Glomerular visceral epithelial cell (primary cell): ENCODE data around the gene UBE2E2.

Experiments used
- DNase-seq: peaks from one replicate; pipeline ENCODE4 v3.0.0-alpha.2; 2016; ENCODE audit errors: extremely low spot score

Gene UBE2E2

DNA sequence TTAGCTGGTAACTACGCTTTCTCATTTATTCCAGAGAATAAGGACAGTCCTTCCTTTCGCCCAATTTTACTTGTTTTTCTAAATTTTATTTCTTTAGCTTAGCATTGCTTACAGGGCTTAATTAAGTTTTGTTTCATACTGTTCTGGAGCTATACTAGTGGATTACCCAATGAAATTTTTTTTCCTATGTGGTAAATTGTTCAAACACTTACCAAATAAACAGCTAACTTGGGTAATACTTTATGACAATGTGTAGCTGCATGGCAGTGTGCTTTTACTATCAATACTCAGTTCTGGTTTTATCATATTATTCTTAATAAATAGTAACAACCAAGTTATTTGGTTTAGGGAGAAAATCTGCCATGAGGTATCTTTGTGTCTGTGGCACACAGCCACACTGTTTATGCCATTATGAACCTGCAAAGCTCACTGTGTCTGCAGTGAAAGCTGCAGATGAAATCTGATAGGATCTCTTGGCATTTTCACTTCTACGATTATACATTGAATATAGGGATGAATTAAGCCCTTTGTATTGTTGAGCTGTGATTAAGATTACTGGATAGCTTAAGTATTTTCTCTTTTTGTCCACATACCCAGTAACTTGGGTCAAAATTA, 37.2 kb downstream of the UBE2E2 start:
- DNase-seq, result no peak

DNA sequence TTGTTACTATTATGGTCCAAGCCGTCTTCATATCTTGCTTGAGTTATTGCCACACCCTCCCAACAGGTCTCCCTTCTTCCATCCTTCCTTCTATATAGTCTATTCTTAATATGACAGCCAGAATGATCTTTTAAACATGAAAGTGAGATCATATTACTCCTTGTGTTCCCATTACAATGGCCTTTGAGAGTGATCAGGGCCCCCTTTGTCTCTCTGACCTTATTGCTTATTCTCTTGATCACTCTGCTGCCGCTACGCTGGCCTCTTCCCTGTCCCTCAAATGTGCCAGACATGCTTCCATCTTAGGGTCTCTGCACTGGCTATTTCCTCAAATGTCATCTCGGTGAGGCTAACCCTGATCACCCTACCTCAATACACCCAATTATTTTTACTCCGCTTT, 38.1 kb downstream of the UBE2E2 start:
- DNase-seq, result no peak

DNA sequence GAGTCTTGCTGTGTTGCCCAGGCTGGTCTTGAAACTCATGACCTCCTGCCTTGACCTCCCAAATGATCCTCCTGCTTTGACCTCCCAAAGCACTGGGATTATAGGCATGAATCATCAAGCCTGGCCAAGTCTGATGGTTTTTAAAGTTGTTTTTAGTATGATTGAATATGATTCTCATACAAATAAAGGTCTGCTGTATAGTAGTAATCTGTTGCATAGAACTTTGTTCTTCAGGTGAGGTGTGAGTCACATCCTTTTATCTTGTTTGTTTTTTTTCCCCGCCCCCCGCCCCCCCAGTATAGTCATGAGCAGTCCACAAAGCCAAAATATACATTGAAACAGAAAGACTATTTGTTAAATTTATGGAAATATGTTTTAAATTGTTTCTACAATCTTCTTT, 39.0 kb downstream of the UBE2E2 start:
- DNase-seq, result no peak

DNA sequence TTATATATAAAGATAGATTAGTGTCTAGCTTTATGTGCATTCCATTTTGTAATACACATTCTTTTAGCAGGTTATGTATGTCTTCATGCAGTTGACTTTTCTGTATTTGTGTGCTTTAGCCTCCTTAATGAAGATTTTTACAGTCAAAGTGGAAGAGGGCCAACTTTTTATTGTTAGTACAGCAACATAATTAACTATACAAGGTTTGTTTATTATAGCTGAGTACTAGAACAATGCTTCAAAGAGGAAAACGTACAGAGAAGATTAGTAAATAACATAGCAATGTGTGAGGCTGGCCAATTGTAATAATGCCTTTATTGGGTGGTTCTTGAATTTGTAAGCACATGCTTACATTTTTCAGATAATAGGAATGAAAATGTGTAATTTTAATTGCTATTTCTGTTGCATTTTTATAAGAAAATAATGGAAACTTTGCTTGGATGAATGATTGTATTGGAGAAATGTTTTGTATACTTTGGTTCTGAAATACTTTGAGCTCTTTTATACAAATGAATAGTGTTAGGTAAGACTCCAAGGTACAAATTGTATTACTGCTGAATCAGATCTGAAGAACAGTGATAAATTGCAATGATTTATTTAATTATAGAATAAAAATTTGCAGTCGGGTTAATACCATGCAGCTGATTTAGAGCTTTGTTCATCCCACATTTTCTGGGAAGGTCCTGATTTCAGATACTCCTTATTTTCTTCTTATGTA, 41.4 kb downstream of the UBE2E2 start:
- DNase-seq, result no peak

GRCh38 chr3:23246651-23247050, 43.5 kb downstream of the UBE2E2 start:
- peak; percentile 78 for DNase-seq

- DNase-seq, result no peak
Observed at GRCh38 chr3:23248594-23249131, 45.5 kb downstream of the UBE2E2 start.

- DNase-seq, result no peak
Observed at GRCh38 chr3:23249961-23250360, 46.8 kb downstream of the UBE2E2 start.

DNA sequence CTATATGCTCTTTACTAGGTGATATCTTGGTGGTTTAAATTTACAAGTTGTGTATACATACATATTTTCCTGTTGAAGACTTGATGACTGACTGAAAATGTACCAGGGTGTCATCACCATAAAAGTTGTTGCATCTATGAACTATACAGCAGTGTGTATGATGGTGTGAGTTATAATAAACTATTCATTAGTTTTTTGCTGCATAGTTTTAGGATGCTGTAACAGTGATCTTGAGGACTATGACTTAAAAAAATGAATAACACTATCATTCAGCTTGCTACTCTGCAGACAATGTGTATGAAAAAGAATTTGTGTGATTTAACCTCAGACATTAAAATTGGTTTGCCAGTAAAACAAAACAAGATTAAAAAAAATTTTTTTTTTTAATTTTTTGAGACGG, 49.0 kb downstream of the UBE2E2 start:
- no peak for DNase-seq

DNA sequence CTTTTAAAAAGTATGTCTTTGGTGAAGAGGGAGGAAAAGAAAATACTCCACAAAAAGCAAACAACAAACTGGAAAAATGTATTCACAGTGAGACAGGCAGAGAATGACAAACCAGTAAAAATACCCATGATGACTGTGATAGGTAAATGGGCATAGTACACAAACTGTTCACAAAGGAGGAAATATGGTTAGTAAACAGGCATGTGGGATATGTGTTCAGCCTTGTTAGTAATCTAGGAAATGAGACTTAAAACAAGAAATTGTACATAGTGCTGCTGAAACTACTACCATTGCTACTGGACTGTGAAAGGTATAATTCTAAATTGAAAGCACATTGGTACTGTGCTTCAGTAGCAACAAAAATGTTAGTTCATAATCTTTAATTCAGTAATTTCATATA, 50.1 kb downstream of the UBE2E2 start:
- no peak for DNase-seq

GRCh38 chr3:23254282-23254681, 51.2 kb downstream of the UBE2E2 start:
- DNase-seq, result no peak

GRCh38 chr3:23254835-23255234, 51.7 kb downstream of the UBE2E2 start:
- no peak for DNase-seq

GRCh38 chr3:23256741-23257435, 53.8 kb downstream of the UBE2E2 start:
- DNase-seq, result no peak

GRCh38 chr3:23258110-23258509, 55.0 kb downstream of the UBE2E2 start:
- DNase-seq, result no peak

DNA sequence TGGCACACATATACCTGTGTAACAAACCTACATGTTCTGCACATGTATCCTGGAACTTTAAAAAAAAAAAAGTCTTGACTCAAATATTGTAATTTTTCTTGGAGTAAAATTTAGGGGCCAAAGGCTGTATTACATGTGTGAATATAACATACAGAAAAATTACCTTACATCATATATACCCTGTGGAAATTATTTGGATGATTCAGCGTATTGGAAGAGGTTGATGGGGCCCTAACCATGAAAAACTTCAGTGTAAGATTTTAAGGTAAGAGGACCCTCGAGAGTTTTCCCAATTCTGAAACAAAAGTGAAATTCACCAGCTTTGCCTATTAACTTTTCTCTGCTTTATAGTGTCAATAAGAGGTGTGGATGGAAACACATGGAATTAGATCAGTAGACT, 56.4 kb downstream of the UBE2E2 start:
- no peak for DNase-seq

DNA sequence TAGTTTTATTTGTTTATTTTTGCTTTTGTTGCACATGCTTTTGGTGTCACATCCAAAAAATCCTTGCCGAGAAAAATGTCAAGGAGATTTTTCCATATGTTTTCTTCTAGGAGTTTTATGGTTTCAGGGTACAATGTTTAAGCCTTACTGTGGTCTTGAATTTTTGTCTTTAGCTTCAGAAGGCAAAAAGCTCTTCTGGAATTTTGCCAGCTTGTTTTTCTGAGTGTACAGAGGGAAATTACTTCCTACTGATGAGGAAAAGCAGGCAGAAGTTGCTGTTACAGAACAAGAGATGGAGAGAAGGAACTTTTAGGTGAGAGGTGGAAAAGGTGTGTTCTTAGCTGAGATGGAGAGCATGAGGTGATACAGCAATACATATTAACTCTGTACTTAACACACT, 59.6 kb downstream of the UBE2E2 start:
- no peak for DNase-seq

DNA sequence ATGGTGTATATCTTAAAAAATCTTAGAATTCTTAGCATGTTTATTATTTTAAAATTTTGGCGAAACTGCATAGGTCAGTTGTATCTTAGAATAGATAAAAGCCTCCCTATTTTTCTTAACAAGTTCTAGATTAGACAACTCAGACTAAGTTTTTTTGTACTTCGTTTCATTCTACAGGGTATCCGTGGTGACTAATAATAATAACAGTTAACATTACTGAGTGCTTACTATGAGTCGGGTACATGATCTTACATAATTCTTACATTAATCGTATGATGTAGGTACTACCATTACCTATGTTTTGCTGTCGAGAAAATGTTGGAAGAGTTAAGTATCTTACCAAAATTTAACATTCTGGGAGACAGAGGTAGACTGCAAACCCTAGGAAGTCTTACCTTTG, 60.7 kb downstream of the UBE2E2 start:
- DNase-seq, result no peak

GRCh38 chr3:23264413-23264812, 61.3 kb downstream of the UBE2E2 start:
- DNase-seq, result peak; percentile 46

GRCh38 chr3:23270423-23270822, 67.3 kb downstream of the UBE2E2 start:
- DNase-seq, result no peak

DNA sequence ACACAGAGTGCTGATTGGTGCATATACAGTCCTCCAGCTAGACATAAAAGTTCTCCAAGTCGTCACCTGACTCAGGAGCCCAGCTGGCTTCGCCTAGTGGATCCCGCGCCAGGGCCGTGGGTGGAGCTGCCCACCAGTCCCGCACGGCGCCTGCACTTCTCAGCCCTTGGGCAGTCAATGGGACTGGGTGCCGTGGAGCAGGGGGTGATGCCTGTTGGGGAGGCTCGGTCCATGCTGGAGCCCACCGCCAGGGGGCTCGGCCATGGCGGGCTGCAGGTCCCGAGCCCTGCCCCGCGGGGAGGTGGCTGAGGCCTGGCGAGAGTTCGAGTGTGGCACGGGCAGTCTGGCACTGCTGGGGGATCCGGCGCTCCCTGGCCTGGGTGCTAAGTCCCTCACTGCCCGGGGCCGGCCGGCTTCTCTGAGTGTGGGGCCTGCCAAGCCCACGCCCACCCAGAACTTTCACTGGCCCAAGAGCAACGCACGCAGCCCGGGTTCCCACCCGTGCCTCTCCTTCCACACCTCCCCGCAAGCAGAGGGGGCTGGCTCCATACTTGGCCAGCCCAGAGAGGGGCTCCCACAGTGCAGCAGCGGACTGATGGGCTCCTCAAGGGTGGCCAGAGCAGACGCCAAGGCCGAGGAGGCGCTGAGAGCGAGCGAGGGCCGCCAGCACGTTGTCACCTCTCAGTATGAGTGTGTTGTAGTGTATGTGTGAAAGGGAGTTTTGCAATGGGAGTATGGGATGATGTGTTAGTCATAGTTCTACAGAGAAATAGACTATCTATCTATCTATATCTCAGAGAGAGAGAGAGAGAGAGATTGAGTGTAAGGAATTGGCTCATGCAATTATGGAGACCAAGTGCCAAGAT, 69.0 kb downstream of the UBE2E2 start:
- no peak for DNase-seq

DNA sequence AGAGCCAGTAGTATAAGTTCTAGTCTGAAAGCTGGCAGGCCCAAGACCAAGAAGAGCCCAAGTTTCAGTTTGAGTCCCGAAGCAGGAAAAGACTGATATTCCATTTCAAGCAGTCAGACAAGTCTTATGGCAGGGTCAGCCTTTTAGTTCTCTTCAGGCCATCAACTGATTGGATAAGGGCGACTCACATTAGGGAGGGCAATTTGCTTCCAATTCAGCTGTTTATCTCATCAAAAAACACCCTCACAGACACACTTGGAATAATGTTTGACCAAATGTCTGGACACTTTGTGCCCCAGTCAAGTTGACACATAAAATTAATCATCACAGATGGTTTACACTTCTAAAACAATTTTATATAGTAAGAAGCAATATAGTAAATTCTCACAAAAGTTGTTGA, 69.7 kb downstream of the UBE2E2 start:
- no peak for DNase-seq

DNA sequence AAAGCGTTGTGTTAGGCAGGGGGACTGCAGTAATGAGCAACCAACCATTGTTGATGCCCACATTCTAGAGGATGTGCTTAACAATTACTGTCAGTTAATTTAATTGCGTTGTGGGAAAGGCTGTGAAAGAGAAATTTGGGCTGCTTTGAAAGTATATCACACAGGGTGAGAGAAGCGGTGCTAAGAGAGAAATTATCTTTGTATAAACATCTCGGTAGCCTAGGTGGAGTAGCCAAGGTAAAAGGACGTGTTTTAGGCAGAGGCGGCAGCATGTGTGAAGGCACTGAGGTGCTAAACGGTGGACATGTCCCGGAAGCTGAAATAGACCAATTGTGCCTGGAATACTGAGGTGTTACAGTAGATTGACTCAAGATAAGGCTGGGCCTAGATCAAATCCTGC, 71.9 kb downstream of the UBE2E2 start:
- no peak for DNase-seq

GRCh38 chr3:23275814-23276213, 72.7 kb downstream of the UBE2E2 start:
- no peak for DNase-seq
